IPS DF 6.9 (cell line): Measurements from ENCODE around the gene UBE2U.

ENCODE experiments used
- DNase-seq: peaks from one replicate; pipeline ENCODE4 v3.0.0-alpha.2; 2013; ENCODE audit warnings: low read depth, low spot score
- H3K27ac ChIP-seq: one replicate; pipeline ENCODE4 v1.5.1; 2013; ENCODE audit warnings: low read length, control low read depth
- H3K27me3 ChIP-seq: 2 replicates; pipeline ENCODE4 v1.6.1; 2013; ENCODE audit warnings: mild to moderate bottlenecking, low read length; ENCODE audit not compliant: control insufficient read depth, insufficient read depth
- H3K36me3 ChIP-seq: 2 replicates; pipeline ENCODE4 v1.6.1; 2013; ENCODE audit warnings: low read length; ENCODE audit not compliant: control insufficient read depth, insufficient read depth
- H3K4me1 ChIP-seq: 2 replicates; pipeline ENCODE4 v1.6.1; 2013; ENCODE audit warnings: low read length; ENCODE audit not compliant: control insufficient read depth, insufficient read depth
- H3K4me3 ChIP-seq: 2 replicates; pipeline ENCODE4 v1.5.1; 2013; ENCODE audit warnings: mild to moderate bottlenecking, low read length
- H3K9me3 ChIP-seq: 2 replicates; pipeline ENCODE4 v1.6.1; 2013; ENCODE audit warnings: low read length, inconsistent platforms; ENCODE audit not compliant: control insufficient read depth, insufficient read depth
- whole genome bisulfite sequencing: extraction: QIAGEN DNeasy Blood & Tissue Kit; methylation state at CpG from one replicate; pipeline ENCODE4 v1.1.7; 2013; ENCODE audit warnings: mixed read lengths, missing lambda C conversion rate; ENCODE audit not compliant: insufficient read length, insufficient coverage; 5-methylcytosine and 5-hydroxymethylcytosine counted together

Gene UBE2U

GRCh38 chr1:64203420-64203819 is at the start of gene UBE2U:
Gene UBE2U, plus strand, starts transcription at chr1:64203623. Its CDS starts 428 bp downstream, at chr1:64204051.
- Histone ChIP-seq H3K9me3 (no peaks in the 10 kb centered on the region), H3K36me3 (no peaks in the 10 kb centered on the region), H3K4me1 (no peaks in the 10 kb centered on the region), H3K27ac (no peak within 1 kb of the TSS), H3K4me3 (no peak within 1 kb of the TSS), H3K27me3 (no peaks in the 10 kb centered on the region)
- no CpG with 5 or more reads among the region's 23 CpGs for WGBS
- DNase-seq, result no peak

GRCh38 chr1:64155278-64155677 is 48.1 kb upstream of the UBE2U start:
- H3K9me3 ChIP-seq, result no peaks in the 10 kb centered on the region
- no CpG with 5 or more reads among the region's 1 CpG for WGBS
- no peak overlapping the region for H3K27ac ChIP-seq
- no peak for DNase-seq
- H3K4me3 ChIP-seq, result no peak overlapping the region
- H3K4me1 ChIP-seq, result no peaks in the 10 kb centered on the region
- H3K36me3 ChIP-seq, result peaks cover 5% of the 10 kb centered on the region; the same call in 1 of the 2 replicates
- no peaks in the 10 kb centered on the region for H3K27me3 ChIP-seq

GRCh38 chr1:64161357-64161941 is 42.0 kb upstream of the UBE2U start:
- peaks cover 5% of the 10 kb centered on the region; the same call in 1 of the 2 replicates for H3K36me3 ChIP-seq
- no peaks in the 10 kb centered on the region for H3K27me3 ChIP-seq
- H3K9me3 ChIP-seq, result no peaks in the 10 kb centered on the region
- H3K4me1 ChIP-seq, result no peaks in the 10 kb centered on the region
- DNase-seq, result no peak
- H3K4me3 ChIP-seq, result no peak overlapping the region
- WGBS, result no CpG with 5 or more reads among the region's 1 CpG
- H3K27ac ChIP-seq, result no peak overlapping the region

GRCh38 chr1:64162151-64162550 is 41.3 kb upstream of the UBE2U start:
- peaks cover 5% of the 10 kb centered on the region; the same call in 1 of the 2 replicates for H3K36me3 ChIP-seq
- DNase-seq, result no peak
- WGBS, result no CpG with 5 or more reads among the region's 6 CpGs

GRCh38 chr1:64162804-64163203 is 40.6 kb upstream of the UBE2U start:
- Histone ChIP-seq H3K36me3 (peaks cover 5% of the 10 kb centered on the region; the same call in 1 of the 2 replicates), H3K4me3 (no peak overlapping the region), H3K27me3 (no peaks in the 10 kb centered on the region), H3K4me1 (no peaks in the 10 kb centered on the region), H3K27ac (no peak overlapping the region), H3K9me3 (no peaks in the 10 kb centered on the region)
- DNase-seq, result no peak
- no CpG with 5 or more reads among the region's 1 CpG for WGBS

More at GRCh38 chr1:64162151-64162550, 41.3 kb upstream of the UBE2U start:
- Histone ChIP-seq H3K27me3 (no peaks in the 10 kb centered on the region), H3K9me3 (no peaks in the 10 kb centered on the region), H3K4me3 (no peak overlapping the region), H3K27ac (no peak overlapping the region), H3K4me1 (no peaks in the 10 kb centered on the region)

- Histone ChIP-seq H3K9me3 (no peaks in the 10 kb centered on the region), H3K4me3 (no peak overlapping the region), H3K36me3 (peaks cover 5% of the 10 kb centered on the region; the same call in 1 of the 2 replicates), H3K27ac (no peak overlapping the region), H3K4me1 (no peaks in the 10 kb centered on the region), H3K27me3 (no peaks in the 10 kb centered on the region)
- DNase-seq, result no peak
- WGBS, result no CpG with 5 or more reads among the region's 4 CpGs
Measured at GRCh38 chr1:64163431-64163830, 40.0 kb upstream of the UBE2U start.

- Histone ChIP-seq H3K27ac (no peak overlapping the region), H3K27me3 (no peaks in the 10 kb centered on the region), H3K4me1 (no peaks in the 10 kb centered on the region), H3K9me3 (no peaks in the 10 kb centered on the region), H3K4me3 (no peak overlapping the region), H3K36me3 (peaks cover 3% of the 10 kb centered on the region; the same call in 1 of the 2 replicates)
- WGBS, result no CpG with 5 or more reads among the region's 1 CpG
- no peak for DNase-seq
Measured at GRCh38 chr1:64163970-64164369, 39.5 kb upstream of the UBE2U start.

- no peak for DNase-seq
- H3K36me3 ChIP-seq, result 0 out of 2 replicates have a peak, but pooled peaks cover 2% of the 10 kb centered on the region
- no peak overlapping the region for H3K27ac ChIP-seq
- H3K4me3 ChIP-seq, result no peak overlapping the region
- H3K4me1 ChIP-seq, result no peaks in the 10 kb centered on the region
- no peaks in the 10 kb centered on the region for H3K27me3 ChIP-seq
- no CpG with 5 or more reads among the region's 3 CpGs for WGBS
- H3K9me3 ChIP-seq, result no peaks in the 10 kb centered on the region
Measured at GRCh38 chr1:64166629-64167028, 36.8 kb upstream of the UBE2U start.

GRCh38 chr1:64167176-64167575 is 36.2 kb upstream of the UBE2U start:
- no peaks in the 10 kb centered on the region for H3K4me1 ChIP-seq
- no CpG with 5 or more reads among the region's 2 CpGs for WGBS
- H3K27me3 ChIP-seq, result no peaks in the 10 kb centered on the region
- H3K9me3 ChIP-seq, result no peaks in the 10 kb centered on the region
- no peak overlapping the region for H3K27ac ChIP-seq
- no peak for DNase-seq
- 0 out of 2 replicates have a peak, but pooled peaks cover 2% of the 10 kb centered on the region for H3K36me3 ChIP-seq
- H3K4me3 ChIP-seq, result no peak overlapping the region

- Histone ChIP-seq H3K27ac (no peak overlapping the region), H3K9me3 (no peaks in the 10 kb centered on the region), H3K4me3 (no peak overlapping the region), H3K27me3 (no peaks in the 10 kb centered on the region), H3K36me3 (0 out of 2 replicates have a peak, but pooled peaks cover 2% of the 10 kb centered on the region), H3K4me1 (no peaks in the 10 kb centered on the region)
- no CpG with 5 or more reads among the region's 1 CpG for WGBS
- DNase-seq, result no peak
Measured at GRCh38 chr1:64171246-64171645, 32.2 kb upstream of the UBE2U start.

GRCh38 chr1:64171797-64172281 is 31.6 kb upstream of the UBE2U start:
- WGBS, result no CpG with 5 or more reads among the region's 3 CpGs
- H3K36me3 ChIP-seq, result 0 out of 2 replicates have a peak, but pooled peaks cover 2% of the 10 kb centered on the region
- no peaks in the 10 kb centered on the region for H3K4me1 ChIP-seq
- no peak overlapping the region for H3K4me3 ChIP-seq
- H3K9me3 ChIP-seq, result no peaks in the 10 kb centered on the region
- H3K27ac ChIP-seq, result no peak overlapping the region
- H3K27me3 ChIP-seq, result no peaks in the 10 kb centered on the region
- DNase-seq, result no peak
